D721Med (cell line): ENCODE data around the gene HMCN2.
"Not testable (repeated sequence)": the region's sequence is repeated elsewhere in the genome, so short reads cannot be mapped to it uniquely, and the experiment has no call there.

Experiments used
- DNase-seq: peaks from one replicate; pipeline ENCODE4 v3.0.0; 2011; ENCODE audit warnings: low spot score; ENCODE audit not compliant: insufficient read length
- FAIRE-seq: peaks from 2 replicates; lab custom pipeline; 2011; peaks lifted over from hg19 to GRCh38; lab: Jason Lieb, UNC
- CTCF ChIP-seq: IDR thresholded peaks from 2 replicates; pipeline ENCODE4 v1.5.1; 2012; ENCODE audit warnings: mild to moderate bottlenecking, control low read depth; ENCODE audit not compliant: insufficient read depth; ENCODE audit errors: missing control alignments

The HMCN2 gene

DNA sequence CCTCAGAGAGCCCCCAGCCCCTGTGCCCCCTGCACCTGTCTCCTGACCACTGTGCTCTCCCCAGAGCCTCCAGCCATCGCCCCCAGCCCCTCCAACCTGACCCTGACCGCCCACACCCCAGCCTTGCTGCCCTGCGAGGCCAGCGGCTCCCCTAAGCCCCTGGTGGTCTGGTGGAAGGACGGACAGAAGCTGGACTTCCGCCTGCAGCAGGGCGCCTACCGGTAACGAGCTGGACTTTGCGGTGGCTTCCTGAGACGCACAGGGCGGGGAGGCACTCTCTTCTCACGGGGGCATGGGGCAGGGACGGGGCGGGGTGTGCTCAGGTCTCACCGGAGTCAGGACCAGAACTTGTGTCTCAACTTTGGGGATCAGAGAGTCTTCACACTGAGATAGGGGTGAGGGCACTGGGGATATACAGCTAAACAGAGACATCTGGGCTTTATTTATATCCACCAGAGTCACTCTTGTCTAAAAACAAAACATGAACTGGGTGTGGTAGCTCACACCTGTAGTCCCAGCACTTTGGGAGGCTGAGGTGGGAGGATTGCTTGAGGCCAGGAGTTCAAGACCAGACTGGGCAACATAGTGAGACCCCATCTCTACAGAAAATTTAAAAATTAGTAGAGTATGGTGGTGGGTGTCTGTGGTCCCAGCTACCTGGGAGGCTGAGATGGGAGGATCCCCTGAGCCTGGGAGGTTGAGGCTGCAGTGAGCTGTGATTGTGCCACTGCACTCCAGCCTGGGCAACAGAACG, 133.1 kb downstream of the HMCN2 start:
- FAIRE-seq (no peak), DNase-seq (no peak)
- no peak for TF ChIP-seq CTCF

- DNase-seq (no peak), FAIRE-seq (no peak)
- no peak for TF ChIP-seq CTCF
These were observed 134.2 kb downstream of the HMCN2 start for GRCh38 chr9:130399768-130400167.

GRCh38 chr9:130400870-130401269, 135.3 kb downstream of the HMCN2 start:
- no peak for FAIRE-seq
- TF ChIP-seq CTCF: no peak
- DNase-seq: no peak

DNA sequence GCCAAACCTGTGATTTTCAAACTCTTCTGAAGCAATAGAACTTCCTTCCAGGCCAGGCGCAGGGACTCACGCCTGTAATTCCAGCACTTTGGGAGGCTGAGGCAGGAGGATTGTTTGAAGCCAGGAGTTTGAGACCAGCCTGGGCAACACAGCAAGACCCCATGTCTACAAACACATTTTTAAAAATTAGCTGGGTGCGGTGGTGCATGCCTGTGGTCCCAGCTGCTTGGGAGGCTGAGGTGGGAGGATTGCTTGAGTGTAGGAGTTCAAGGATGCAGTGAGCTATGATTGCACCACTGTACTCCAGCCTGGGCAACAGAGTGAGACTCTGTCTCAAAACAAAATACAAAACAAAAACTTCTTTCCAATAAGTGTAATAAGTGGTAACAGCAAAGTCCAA, 136.2 kb downstream of the HMCN2 start:
- not testable (repeated sequence) for FAIRE-seq, DNase-seq

DNA sequence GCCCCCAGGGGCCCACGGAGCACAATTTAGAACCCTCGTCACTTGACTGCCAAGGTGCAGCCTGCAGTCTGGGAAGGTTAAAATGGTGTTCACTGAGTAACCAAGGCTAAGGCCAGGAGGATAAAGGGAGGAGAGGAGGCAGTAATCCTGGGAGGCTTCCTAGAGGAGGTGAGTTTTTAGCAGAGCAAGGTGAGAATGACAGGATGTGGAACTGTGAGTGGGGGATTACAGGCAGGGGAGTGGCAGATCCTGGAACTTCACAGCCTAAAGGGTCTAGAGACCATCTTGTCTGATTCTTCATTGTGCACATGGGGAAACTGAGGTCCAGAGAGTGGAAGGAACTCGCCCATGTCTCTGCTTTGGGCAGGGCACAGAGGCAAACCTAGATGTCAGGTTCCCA, 136.7 kb downstream of the HMCN2 start:
- no peak for TF ChIP-seq CTCF
- FAIRE-seq (no peak), DNase-seq (no peak)

DNA sequence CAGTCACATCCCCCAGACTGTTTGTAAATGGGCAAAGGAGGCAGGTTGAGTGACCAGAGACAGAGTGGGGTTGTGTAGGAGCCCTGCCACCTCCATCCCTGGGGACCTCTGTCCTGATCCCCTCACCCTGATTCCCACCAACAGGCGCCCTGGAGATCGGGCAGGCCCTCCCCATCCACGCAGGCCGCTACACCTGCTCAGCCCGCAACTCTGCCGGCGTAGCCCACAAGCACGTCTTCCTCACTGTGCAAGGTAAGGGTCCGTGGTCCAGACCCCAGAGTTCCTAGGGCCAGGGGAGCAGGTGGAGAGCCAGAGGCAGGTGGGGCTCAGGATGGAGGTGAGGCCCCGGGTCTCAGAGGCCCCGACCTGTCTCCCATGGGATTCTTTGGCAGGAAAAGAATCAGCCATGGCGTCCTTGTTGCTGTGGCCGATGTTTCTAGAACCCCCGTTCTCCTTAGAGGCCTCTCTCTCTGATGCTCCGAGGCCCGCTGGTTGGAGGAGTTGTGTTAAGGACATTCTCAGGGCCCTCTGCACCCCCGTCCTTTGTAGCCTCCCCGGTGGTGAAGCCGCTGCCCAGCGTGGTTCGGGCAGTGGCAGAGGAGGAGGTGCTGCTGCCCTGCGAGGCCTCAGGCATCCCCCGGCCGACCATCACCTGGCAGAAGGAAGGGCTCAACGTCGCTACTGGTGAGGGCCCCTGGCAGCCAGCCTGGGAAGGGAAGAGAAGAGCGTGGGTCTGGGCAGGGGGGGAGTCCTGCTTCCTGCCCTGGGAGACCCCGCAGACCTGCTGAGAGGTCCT, 137.3 kb downstream of the HMCN2 start:
- DNase-seq (no peak), FAIRE-seq (no peak)
- TF ChIP-seq CTCF: no peak

- no peak for FAIRE-seq
- DNase-seq: no peak
- no peak for TF ChIP-seq CTCF
These were observed 140.2 kb downstream of the HMCN2 start for GRCh38 chr9:130405657-130406257.
